22Rv1 (cell line): ENCODE results near the gene CIB4.

Experiments
- CTCF ChIP-seq: fragments of 450-650 bp; IDR thresholded peaks from 2 replicates; pipeline ENCODE4 v1.5.1; 2017; ENCODE audit warnings: mild to moderate bottlenecking
- ZFX ChIP-seq: fragments of 450-650 bp; IDR thresholded peaks from 2 replicates; pipeline ENCODE4 v1.6.1; 2017; ENCODE audit warnings: antibody characterized with exemption, borderline replicate concordance

- TF ChIP-seq CTCF (no peak), ZFX (no peak)
These were observed 3.3 kb downstream of the CIB4 start for GRCh38 chr2:26637811-26638310.
